CD4-positive, alpha-beta T cell (primary cell): ENCODE results near the gene TGFBI. TPM values are rescaled to one million over a fixed set of nuclear protein-coding genes. Genes with fewer than 3 reads are reported as not detected.

Experiments used
- ATAC-seq: fragments of 200-7000 bp; cut with Tn5 transposase; one replicate; pipeline ENCODE4 v1.10.0; 2022; ENCODE audit warnings: mild to moderate bottlenecking; ENCODE audit not compliant: poor library complexity
- CTCF ChIA-PET: fragments of 350-600 bp; sonication (Branson Sonifier 250); formaldehyde crosslinking; loops from one replicate; lab custom pipeline; 2021; ENCODE audit warnings: antibody characterized with exemption, inconsistent platforms; lab: Charles Lee
- POLR2A ChIA-PET: fragments of 350-600 bp; sonication (Branson Sonifier 250); formaldehyde crosslinking; loops from one replicate; lab custom pipeline; 2021; ENCODE audit warnings: antibody characterized with exemption, inconsistent platforms; lab: Charles Lee
- DNase-seq, 14 experiments: peaks; one replicate each; pipeline ENCODE4 v3.0.0-alpha.2; 2013 to 2020; ENCODE audit warnings: mixed read lengths in 2 of 14
- H3K27ac ChIP-seq, 2 donors: one replicate each; pipeline versions ENCODE4 v1.5.1 to v1.7.0; 2013; ENCODE audit warnings: low read length in 2 of 2, low read depth in 1 of 2, mild to moderate bottlenecking in 1 of 2
- H3K27me3 ChIP-seq, 2 experiments: 1 replicate in 1 of 2; 2 replicates in 1 of 2; pipeline versions ENCODE4 v1.6.1 to v1.7.0; 2013; ENCODE audit warnings: low read length in 2 of 2, control low read depth in 1 of 2, mild to moderate bottlenecking in 1 of 2, moderate library complexity in 1 of 2; ENCODE audit not compliant: insufficient read depth in 2 of 2, control insufficient read depth in 1 of 2
- H3K36me3 ChIP-seq: one replicate; pipeline ENCODE4 v1.6.1; 2013; ENCODE audit warnings: low read length, control low read depth; ENCODE audit not compliant: insufficient read depth
- H3K4me1 ChIP-seq: one replicate; pipeline ENCODE4 v1.6.1; 2013; ENCODE audit warnings: low read length, control low read depth; ENCODE audit not compliant: insufficient read depth
- H3K4me3 ChIP-seq: one replicate; pipeline ENCODE4 v1.5.1; 2013; ENCODE audit warnings: mild to moderate bottlenecking, low read length, moderate library complexity
- H3K9me3 ChIP-seq, 2 experiments: 1 replicate in 1 of 2; 2 replicates in 1 of 2; pipeline versions ENCODE4 v1.6.1 to v1.7.0; 2013; ENCODE audit warnings: low read length in 2 of 2, mild to moderate bottlenecking in 2 of 2, control low read depth in 1 of 2, moderate library complexity in 1 of 2; ENCODE audit not compliant: control insufficient read depth in 1 of 2, insufficient read depth in 1 of 2
- H3K27ac Mint-ChIP-seq: one replicate; pipeline ENCODE4 v1.8.0; 2020; ENCODE audit warnings: mixed read lengths
- H3K27me3 Mint-ChIP-seq: one replicate; pipeline ENCODE4 v1.8.0; 2021; ENCODE audit warnings: mixed read lengths
- H3K36me3 Mint-ChIP-seq: one replicate; pipeline ENCODE4 v1.8.0; 2021; ENCODE audit warnings: low read depth, mixed read lengths
- H3K4me1 Mint-ChIP-seq: one replicate; pipeline ENCODE4 v1.8.0; 2021; ENCODE audit warnings: low read depth, mixed read lengths
- H3K4me3 Mint-ChIP-seq: one replicate; pipeline ENCODE4 v1.8.0; 2020; ENCODE audit warnings: mild to moderate bottlenecking, mixed read lengths
- H3K9me3 Mint-ChIP-seq: one replicate; pipeline ENCODE4 v1.8.0; 2020; ENCODE audit warnings: mixed read lengths
- CTCF ChIP-seq: fragments of 200-600 bp; IDR thresholded peaks from one replicate; pipeline ENCODE4 v1.8.0; 2022; ENCODE audit warnings: antibody characterized with exemption, mild to moderate bottlenecking
- intact Hi-C, 2 experiments: fragments of 100-400 bp; cut with DNase I in 1 of 2; cut with micrococcal nuclease in 1 of 2; formaldehyde crosslinking; loops; one replicate each; pipeline versions ENCODE4 v1.15.1 to v1.9.0; 2023 to 2025; cut with DNase I, micrococcal nuclease
- total RNA-seq, 174 experiments: library from RNA in 2 of 174; stranded (reverse) in 2 of 174; gene quantifications; one replicate each; pipeline ENCODE4 v1.2.3 and lab custom pipeline; 2021 to 2026

Gene TGFBI
- total RNA-seq, 2 experiments from 2014 or later = 4.8 to 5.9 TPM

GRCh38 chr5:136064510-136064909 lies 35.7 kb downstream of the TGFBI start:
- Mint-ChIP-seq H3K27me3 (no peaks in the 10 kb centered on the region), H3K36me3 (no peaks in the 10 kb centered on the region), H3K9me3 (no peaks in the 10 kb centered on the region), H3K27ac (no peak overlapping the region), H3K4me3 (no peak overlapping the region), H3K4me1 (no peaks in the 10 kb centered on the region)
- Histone ChIP-seq H3K9me3 (no peaks in the 10 kb centered on the region), H3K4me3 (no peak overlapping the region), H3K4me1 (no peaks in the 10 kb centered on the region), H3K27ac (no peak overlapping the region), H3K36me3 (no peaks in the 10 kb centered on the region), H3K27me3 (no peaks in the 10 kb centered on the region)
- no peak for ATAC-seq
- no peak for DNase-seq
- ChIA-PET POLR2A (no interaction called here), CTCF (no interaction called here)
- no peak for TF ChIP-seq CTCF
- intact Hi-C loops = loop anchor here (5.0 kb wide), 2 partner anchors 117 to 177 kb away; no protein-coding TSS in a partner anchor

GRCh38 chr5:136065588-136065987 lies 36.8 kb downstream of the TGFBI start:
- intact Hi-C loops = no loop called here
- Mint-ChIP-seq H3K27me3 (no peaks in the 10 kb centered on the region), H3K36me3 (no peaks in the 10 kb centered on the region), H3K4me1 (no peaks in the 10 kb centered on the region), H3K27ac (no peak overlapping the region), H3K4me3 (no peak overlapping the region), H3K9me3 (no peaks in the 10 kb centered on the region)
- Histone ChIP-seq H3K36me3 (no peaks in the 10 kb centered on the region), H3K27me3 (no peaks in the 10 kb centered on the region), H3K27ac (no peak overlapping the region), H3K4me1 (no peaks in the 10 kb centered on the region), H3K9me3 (no peaks in the 10 kb centered on the region), H3K4me3 (no peak overlapping the region)
- POLR2A ChIA-PET = no interaction called here
- DNase-seq (no peak), ATAC-seq (no peak)
- CTCF ChIA-PET = no interaction called here
- TF ChIP-seq CTCF = no peak

GRCh38 chr5:136066661-136067271 lies 38.0 kb downstream of the TGFBI start:
- CTCF ChIA-PET = no interaction called here
- Mint-ChIP-seq H3K9me3 (no peaks in the 10 kb centered on the region), H3K4me1 (no peaks in the 10 kb centered on the region), H3K4me3 (no peak overlapping the region), H3K27ac (no peak overlapping the region), H3K27me3 (no peaks in the 10 kb centered on the region), H3K36me3 (no peaks in the 10 kb centered on the region)
- no peak overlapping the region for H3K27ac ChIP-seq
- POLR2A ChIA-PET = no interaction called here
- no peak overlapping the region for H3K4me3 ChIP-seq
- H3K9me3 ChIP-seq = no peaks in the 10 kb centered on the region
- no peak for DNase-seq
- H3K4me1 ChIP-seq = no peaks in the 10 kb centered on the region
- intact Hi-C loops = no loop called here
- no peak for TF ChIP-seq CTCF
- no peak for ATAC-seq
- H3K27me3 ChIP-seq = no peaks in the 10 kb centered on the region
- no peaks in the 10 kb centered on the region for H3K36me3 ChIP-seq
